ENCODE data around the gene ERG28.
"Not testable (repeated sequence)": the region's sequence is repeated elsewhere in the genome, so short reads cannot be mapped to it uniquely, and the experiment has no call there.

Gene ERG28

GRCh38 chr14:75700295-75700694, 39.6 kb upstream of the ERG28 start:
- TF ChIP-seq ZFX (IDR thresholded peaks at IDR 0.05; ENCODE audit: borderline replicate concordance) (no peak), CTCF (IDR thresholded peaks at IDR 0.05) (no peak)
- no peak overlapping the region for H3K27ac ChIP-seq

- TF ChIP-seq CTCF (IDR thresholded peaks at IDR 0.05) (no peak), ZFX (IDR thresholded peaks at IDR 0.05; ENCODE audit: borderline replicate concordance) (no peak)
- H3K27ac ChIP-seq = no peak overlapping the region
Observed at GRCh38 chr14:75699331-75699730, 38.7 kb upstream of the ERG28 start.

GRCh38 chr14:75697918-75698317, 37.2 kb upstream of the ERG28 start:
- no peak overlapping the region for H3K27ac ChIP-seq
- TF ChIP-seq CTCF (IDR thresholded peaks at IDR 0.05) (no peak), ZFX (IDR thresholded peaks at IDR 0.05; ENCODE audit: borderline replicate concordance) (no peak)

- H3K27ac ChIP-seq = no peak overlapping the region
- no peak for TF ChIP-seq CTCF (IDR thresholded peaks at IDR 0.05)
- no peak for TF ChIP-seq ZFX (IDR thresholded peaks at IDR 0.05; ENCODE audit: borderline replicate concordance)
Observed at GRCh38 chr14:75697386-75697785, 36.7 kb upstream of the ERG28 start.

GRCh38 chr14:75695025-75695424, 34.3 kb upstream of the ERG28 start:
- H3K27ac ChIP-seq = not testable (repeated sequence)

- TF ChIP-seq CTCF (IDR thresholded peaks at IDR 0.05) = no peak
- no peak for TF ChIP-seq ZFX (IDR thresholded peaks at IDR 0.05; ENCODE audit: borderline replicate concordance)
- no peak overlapping the region for H3K27ac ChIP-seq
Observed at GRCh38 chr14:75690010-75690409, 29.3 kb upstream of the ERG28 start.

GRCh38 chr14:75689012-75689411, 28.3 kb upstream of the ERG28 start:
- no peak overlapping the region for H3K27ac ChIP-seq
- TF ChIP-seq CTCF (IDR thresholded peaks at IDR 0.05) (no peak), ZFX (IDR thresholded peaks at IDR 0.05; ENCODE audit: borderline replicate concordance) (no peak)

GRCh38 chr14:75685910-75686309, 25.2 kb upstream of the ERG28 start:
- H3K27ac ChIP-seq = no peak overlapping the region
- TF ChIP-seq CTCF (IDR thresholded peaks at IDR 0.05) (no peak), ZFX (IDR thresholded peaks at IDR 0.05; ENCODE audit: borderline replicate concordance) (no peak)
